B cell (primary cell): ENCODE data around the gene STX7. TPM values are rescaled to one million over a fixed set of nuclear protein-coding genes. Genes with fewer than 3 reads are reported as not detected.

Experiments
- ATAC-seq: fragments of 200-7000 bp; cut with Tn5 transposase; one replicate; pipeline ENCODE4 v1.10.0; 2021; ENCODE audit warnings: low read depth, mild to moderate bottlenecking, moderate number of reproducible peaks, moderate library complexity
- CTCF ChIA-PET: fragments of 350-600 bp; sonication (Branson Sonifier 250); formaldehyde crosslinking; loops from one replicate; lab custom pipeline; 2021; ENCODE audit warnings: antibody characterized with exemption, inconsistent platforms; lab: Charles Lee
- POLR2A ChIA-PET: fragments of 350-600 bp; sonication (Branson Sonifier 250); formaldehyde crosslinking; loops from one replicate; lab custom pipeline; 2021; ENCODE audit warnings: antibody characterized with exemption; lab: Charles Lee
- DNase-seq: peaks from one replicate; pipeline ENCODE4 v3.0.0; 2013
- H2AFZ ChIP-seq: 2 replicates; pipeline ENCODE4 v1.6.1; 2012; ENCODE audit warnings: mild to moderate bottlenecking, low read depth, low read length; ENCODE audit not compliant: insufficient read depth, poor library complexity, severe bottlenecking
- H3K27ac ChIP-seq, 2 donors: 1 replicate in 1 of 2; 2 replicates in 1 of 2; pipeline ENCODE4 v1.5.1; 2012 to 2013; ENCODE audit warnings: low read length in 2 of 2, mild to moderate bottlenecking in 2 of 2, moderate library complexity in 1 of 2
- H3K27me3 ChIP-seq, 4 experiments: fragments of 200-600 bp in 1 of 4; sonication (generic) in 1 of 4; replicated peaks in 1 of 4; 1 replicate in 2 of 4; 2 replicates in 2 of 4; pipeline versions ENCODE4 v1.6.1 to v1.7.0; 2013 to 2016; ENCODE audit warnings: low read length in 3 of 4, mild to moderate bottlenecking in 2 of 4, mixed read lengths in 1 of 4, moderate library complexity in 1 of 4; ENCODE audit not compliant: insufficient read depth in 4 of 4, control insufficient read depth in 3 of 4; ENCODE audit errors: control extremely low read depth in 1 of 4
- H3K36me3 ChIP-seq, 2 experiments: replicated peaks in 1 of 2; 1 replicate in 1 of 2; 2 replicates in 1 of 2; pipeline versions ENCODE4 v1.6.1 to v1.7.1; 2013; ENCODE audit warnings: low read length in 1 of 2; ENCODE audit not compliant: insufficient read depth in 2 of 2, control insufficient read depth in 1 of 2; ENCODE audit errors: control extremely low read depth in 1 of 2, extremely low read depth in 1 of 2
- H3K4me1 ChIP-seq, 2 donors: fragments of 200-600 bp in 1 of 2; sonication (generic) in 1 of 2; 1 replicate in 1 of 2; 2 replicates in 1 of 2; pipeline versions ENCODE4 v1.5.1 to v1.6.1; 2013 to 2017; ENCODE audit warnings: low read length in 2 of 2; ENCODE audit not compliant: control insufficient read depth in 2 of 2, insufficient read depth in 2 of 2
- H3K4me2 ChIP-seq: replicated peaks from 2 replicates; pipeline ENCODE3; 2012; ENCODE audit warnings: mild to moderate bottlenecking, low read depth, low read length; ENCODE audit not compliant: poor library complexity, severe bottlenecking
- H3K4me3 ChIP-seq, 5 experiments: fragments of 200-600 bp in 1 of 5; sonication (generic) in 1 of 5; 1 replicate in 3 of 5; 2 replicates in 2 of 5; pipeline versions ENCODE4 v1.5.1 to v1.7.0; 2011 to 2016; ENCODE audit warnings: low read length in 4 of 5, mild to moderate bottlenecking in 4 of 5, low read depth in 2 of 5, control low read depth in 1 of 5, moderate library complexity in 1 of 5; ENCODE audit not compliant: insufficient read depth in 1 of 5; ENCODE audit errors: control extremely low read depth in 1 of 5, extremely low read depth in 1 of 5
- H3K79me2 ChIP-seq: fragments of 200-600 bp; sonication (generic); one replicate; pipeline ENCODE4 v1.6.0; 2016; ENCODE audit warnings: low read length; ENCODE audit not compliant: control insufficient read depth, insufficient read depth
- H3K9ac ChIP-seq: fragments of 200-600 bp; sonication (generic); 2 replicates; pipeline ENCODE4 v1.6.1; 2017; ENCODE audit warnings: mild to moderate bottlenecking, low read length, moderate library complexity
- H3K9me3 ChIP-seq, 3 donors: one replicate each; pipeline versions ENCODE4 v1.6.1 to v1.7.1; 2013; ENCODE audit warnings: low read length in 2 of 3; ENCODE audit not compliant: control insufficient read depth in 2 of 3, insufficient read depth in 1 of 3; ENCODE audit errors: control extremely low read depth in 1 of 3
- H4K20me1 ChIP-seq: 2 replicates; pipeline ENCODE4 v1.6.0; 2012; ENCODE audit warnings: mild to moderate bottlenecking, low read length; ENCODE audit not compliant: insufficient read depth, control insufficient read depth, poor library complexity, severe bottlenecking
- H3K27ac Mint-ChIP-seq: one replicate; pipeline ENCODE4 v1.8.0; 2021; ENCODE audit warnings: mixed read lengths
- H3K27me3 Mint-ChIP-seq: one replicate; pipeline ENCODE4 v1.8.0; 2021; ENCODE audit warnings: mixed read lengths
- H3K4me1 Mint-ChIP-seq: one replicate; pipeline ENCODE4 v1.8.0; 2021; ENCODE audit warnings: mixed read lengths
- H3K4me3 Mint-ChIP-seq: one replicate; pipeline ENCODE4 v1.8.0; 2021; ENCODE audit warnings: mixed read lengths
- H3K9me3 Mint-ChIP-seq: one replicate; pipeline ENCODE4 v1.8.0; 2022; ENCODE audit warnings: mixed read lengths; ENCODE audit not compliant: insufficient read depth
- CTCF ChIP-seq: fragments of 200-600 bp; IDR thresholded peaks from one replicate; pipeline ENCODE4 v1.8.0; 2022; ENCODE audit warnings: antibody characterized with exemption, mild to moderate bottlenecking
- EZH2 ChIP-seq: IDR thresholded peaks from 2 replicates; pipeline ENCODE4 v1.6.1; 2012; ENCODE audit warnings: borderline replicate concordance, low read depth, mild to moderate bottlenecking, moderate library complexity, low read length; ENCODE audit not compliant: insufficient read depth, poor library complexity, severe bottlenecking
- WGBS: methylation state at CpG from one replicate; pipeline ENCODE4 v1.1.5; 2013; ENCODE audit warnings: missing lambda C conversion rate; ENCODE audit not compliant: insufficient coverage; 5-methylcytosine and 5-hydroxymethylcytosine counted together
- intact Hi-C: fragments of 100-400 bp; cut with micrococcal nuclease; formaldehyde crosslinking; loops from one replicate; pipeline ENCODE4 v1.10.0; 2022
- polyA plus RNA-seq: library from polyadenylated mRNA; depleted of rRNA; stranded (reverse); fragments of >200 nt; gene quantifications from 2 replicates; pipeline ENCODE4 v1.2.3, GENCODE V29; 2012
- total RNA-seq, 2 donors: library from RNA; stranded (reverse); fragments of 120-200 nt in 1 of 2; gene quantifications; 1 replicate in 1 of 2; 2 replicates in 1 of 2; pipeline versions ENCODE4 v1.2.3 to v1.2.4, GENCODE V29; 2013 to 2022

Gene STX7
- total and polyA plus RNA-seq, 2 donors (not counting 1 experiment from before 2014, with no cell fraction given): 70.9 to 221 TPM

GRCh38 chr6:132490024-132490423, 22.9 kb downstream of the STX7 start:
- H2AFZ ChIP-seq: peak overlapping the region; percentile 65
- 13% methylated on average over 4 of the region's 6 CpGs for WGBS
- Mint-ChIP-seq H3K27ac (no peak overlapping the region), H3K4me1 (peaks cover 38% of the 10 kb centered on the region), H3K9me3 (no peaks in the 10 kb centered on the region), H3K4me3 (no peak overlapping the region), H3K27me3 (no peaks in the 10 kb centered on the region)
- peak overlapping the region; percentile 72 for H3K9ac ChIP-seq
- no peak for TF ChIP-seq EZH2
- no peak for TF ChIP-seq CTCF
- ATAC-seq: no peak
- peaks cover 67 to 88% of the 10 kb centered on the region in 2 donors for H3K4me1 ChIP-seq
- peaks cover 100% of the 10 kb centered on the region for H3K79me2 ChIP-seq
- peaks cover 8 to 51% of the 10 kb centered on the region in 2 experiments for H3K36me3 ChIP-seq
- no peaks in the 10 kb centered on the region for H3K27me3 ChIP-seq
- H3K27ac ChIP-seq: peak overlapping the region; percentile 77 to 92
- H3K4me2 ChIP-seq: peak overlapping the region; percentile 77
- CTCF ChIA-PET: interaction anchor here (0.6 to 10.5 kb wide), 10 partner anchors 9 to 295 kb away, joined by 3 to 222 read pairs (median 4); no protein-coding TSS in a partner anchor
- POLR2A ChIA-PET: interaction anchor here (0.6 to 0.9 kb wide), 2 partner anchors 16 to 23 kb away, joined by 5 to 7 read pairs; partner anchors contain the start of gene STX7
- peaks cover 7% of the 10 kb centered on the region for H4K20me1 ChIP-seq
- peaks cover 0 to 5% (median 2%) of the 10 kb centered on the region in 3 donors for H3K9me3 ChIP-seq
- H3K4me3 ChIP-seq: peak overlapping the region in 4 of 5 experiments; percentile 42 to 57 (median 56)
- DNase-seq: no peak
- intact Hi-C loops: loop anchor here (1.0 kb wide), 1 partner anchor 8 kb away; no protein-coding TSS in a partner anchor

GRCh38 chr6:132489376-132489775, 23.5 kb downstream of the STX7 start:
- DNase-seq (no peak), ATAC-seq (no peak)
- peaks cover 12 to 46% of the 10 kb centered on the region in 2 experiments for H3K36me3 ChIP-seq
- H2AFZ ChIP-seq: no peak overlapping the region
- ChIA-PET POLR2A (no interaction called here), CTCF (interaction anchor here (0.9 to 10.5 kb wide), 9 partner anchors 8 to 210 kb away, joined by 3 to 222 read pairs (median 3); no protein-coding TSS in a partner anchor)
- H3K27ac ChIP-seq: peak overlapping the region; percentile 77 to 92
- Mint-ChIP-seq H3K4me3 (no peak overlapping the region), H3K27me3 (no peaks in the 10 kb centered on the region), H3K4me1 (peaks cover 37% of the 10 kb centered on the region), H3K27ac (no peak overlapping the region), H3K9me3 (no peaks in the 10 kb centered on the region)
- peak overlapping the region in 1 of 5 experiments; percentile 57 for H3K4me3 ChIP-seq
- no peaks in the 10 kb centered on the region for H3K27me3 ChIP-seq
- H3K79me2 ChIP-seq: peaks cover 100% of the 10 kb centered on the region
- H3K9ac ChIP-seq: peak overlapping the region; percentile 72
- intact Hi-C loops: no loop called here
- H3K4me1 ChIP-seq: peaks cover 67 to 88% of the 10 kb centered on the region in 2 donors
- peaks cover 0 to 5% (median 2%) of the 10 kb centered on the region in 3 donors for H3K9me3 ChIP-seq
- no peak for TF ChIP-seq CTCF
- no peak for TF ChIP-seq EZH2
- H4K20me1 ChIP-seq: peaks cover 11% of the 10 kb centered on the region
- 100% methylated on average over 1 of the region's 4 CpGs for WGBS
- H3K4me2 ChIP-seq: peak overlapping the region; percentile 77
